ENCODE results near the gene CTU2.

GRCh38 chr16:88712362-88712979 lies 6.2 kb downstream of the CTU2 start:
- TF ChIP-seq CTCF (IDR thresholded peaks at IDR 0.05) (no peak), POLR2A (IDR thresholded peaks at IDR 0.05) (no peak)
